GM18505 (cell line): Measurements from ENCODE around the gene DYSF.

Experiments
- ATAC-seq: cut with Tn5 transposase; IDR thresholded peaks from one replicate; pipeline ENCODE4 v1.9.1; 2021; ENCODE audit not compliant: unreplicated experiment
- POLR2A ChIP-seq: IDR thresholded peaks from 4 replicates; pipeline ENCODE4 v1.6.1; 2011; ENCODE audit warnings: borderline replicate concordance; ENCODE audit not compliant: insufficient read depth, insufficient read length; ENCODE audit errors: extremely low read depth

The DYSF gene

GRCh38 chr2:71566372-71566771, 113.0 kb downstream of the DYSF start:
- TF ChIP-seq POLR2A = no peak
- no peak for ATAC-seq

- ATAC-seq = no peak
- no peak for TF ChIP-seq POLR2A
Measured at GRCh38 chr2:71567625-71568024, 114.3 kb downstream of the DYSF start.

DNA sequence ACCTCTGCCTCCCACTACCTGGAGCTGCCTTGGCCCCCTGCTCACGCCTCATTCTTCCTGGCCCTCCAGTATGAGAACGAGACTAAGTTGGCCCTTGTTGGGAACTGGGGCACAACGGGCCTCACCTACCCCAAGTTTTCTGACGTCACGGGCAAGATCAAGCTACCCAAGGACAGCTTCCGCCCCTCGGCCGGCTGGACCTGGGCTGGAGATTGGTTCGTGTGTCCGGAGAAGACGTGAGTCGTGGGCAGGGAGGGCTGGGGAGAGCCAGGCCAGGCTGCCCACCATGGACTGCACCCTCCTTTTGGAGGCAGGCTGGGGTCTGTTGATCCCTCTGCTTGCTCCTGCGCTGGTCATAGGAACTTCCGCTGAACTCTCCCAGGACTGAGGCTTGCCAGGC, 114.7 kb downstream of the DYSF start:
- TF ChIP-seq POLR2A = no peak
- ATAC-seq = no peak

DNA sequence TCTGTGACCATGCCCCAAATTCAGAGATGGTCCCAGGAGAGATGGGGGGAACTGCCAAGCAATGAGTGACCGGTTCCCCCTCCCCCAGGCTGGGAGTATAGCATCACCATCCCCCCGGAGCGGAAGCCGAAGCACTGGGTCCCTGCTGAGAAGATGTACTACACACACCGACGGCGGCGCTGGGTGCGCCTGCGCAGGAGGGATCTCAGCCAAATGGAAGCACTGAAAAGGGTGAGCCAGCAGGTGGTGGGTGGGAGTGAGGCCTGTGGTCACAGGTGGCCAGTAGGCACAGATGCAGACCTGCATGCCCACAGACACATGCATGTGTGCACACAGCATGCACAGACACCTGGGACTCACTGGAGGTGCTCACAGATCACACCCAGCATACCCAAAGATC, 117.2 kb downstream of the DYSF start:
- ATAC-seq = no peak
- no peak for TF ChIP-seq POLR2A

GRCh38 chr2:71570951-71571460, 117.6 kb downstream of the DYSF start:
- TF ChIP-seq POLR2A = no peak
- ATAC-seq = no peak

GRCh38 chr2:71571945-71572344, 118.6 kb downstream of the DYSF start:
- TF ChIP-seq POLR2A = no peak
- no peak for ATAC-seq

DNA sequence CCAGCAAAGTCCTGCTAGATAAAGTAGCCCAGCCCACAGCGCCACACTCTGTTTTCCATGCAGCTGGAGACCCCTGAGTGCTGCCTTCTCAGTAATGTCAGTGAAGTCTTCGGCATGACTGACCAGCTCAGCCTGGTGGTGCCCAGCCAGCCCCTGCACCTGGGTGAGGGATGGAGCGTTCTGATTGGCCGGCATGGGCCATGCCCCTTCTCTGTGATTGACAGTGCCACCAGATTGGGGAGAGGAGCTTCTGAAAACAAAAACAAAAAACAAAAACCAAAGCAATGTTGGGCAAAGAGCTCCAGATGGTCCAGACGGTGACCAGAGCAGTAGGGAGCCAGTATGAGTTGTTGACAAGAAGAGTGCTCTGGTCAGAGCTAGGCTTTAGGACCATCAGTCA, 122.6 kb downstream of the DYSF start:
- TF ChIP-seq POLR2A = no peak
- ATAC-seq = no peak

DNA sequence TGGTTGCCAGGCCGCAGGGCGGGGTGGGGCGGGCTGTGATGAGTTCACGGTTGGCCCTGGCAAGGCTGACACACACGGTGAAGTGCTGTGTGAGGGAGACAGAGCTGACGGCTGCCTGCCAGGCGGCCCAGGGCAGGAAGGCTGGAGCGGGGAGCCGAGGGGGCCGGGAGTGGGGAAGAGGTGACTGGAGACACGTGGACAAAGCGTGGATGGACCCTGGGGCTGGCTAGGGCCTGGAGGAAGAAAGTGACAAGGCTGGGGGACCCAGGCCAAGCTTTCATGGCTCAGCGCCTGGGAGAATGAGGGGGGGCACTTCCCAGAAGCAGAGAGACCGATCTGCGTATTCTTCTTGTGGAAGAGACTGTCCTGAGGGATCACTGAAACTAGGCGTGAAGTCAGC, 123.2 kb downstream of the DYSF start:
- ATAC-seq = no peak
- TF ChIP-seq POLR2A = no peak

DNA sequence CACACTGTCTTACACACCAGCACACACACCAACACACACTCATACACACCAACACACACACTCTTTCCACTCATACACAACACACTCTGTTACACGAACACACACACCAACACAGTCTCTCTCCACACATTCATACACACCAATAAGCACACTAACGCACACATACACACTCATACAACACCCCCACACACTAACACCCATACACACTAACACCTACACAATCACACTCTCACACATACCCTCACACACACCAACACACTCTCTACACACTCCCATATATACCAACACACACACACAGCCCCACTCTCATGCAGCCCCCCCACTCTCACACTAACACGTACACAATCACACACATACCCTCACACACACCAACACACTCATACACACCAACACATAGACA, 123.8 kb downstream of the DYSF start:
- ATAC-seq = no peak
- no peak for TF ChIP-seq POLR2A

GRCh38 chr2:71578767-71579342, 125.5 kb downstream of the DYSF start:
- no peak for ATAC-seq
- no peak for TF ChIP-seq POLR2A

- no peak for ATAC-seq
- no peak for TF ChIP-seq POLR2A
Measured at GRCh38 chr2:71581026-71581425, 127.7 kb downstream of the DYSF start.

- TF ChIP-seq POLR2A = no peak
- no peak for ATAC-seq
Measured at GRCh38 chr2:71583876-71584275, 130.5 kb downstream of the DYSF start.

GRCh38 chr2:71586471-71586870, 133.1 kb downstream of the DYSF start:
- TF ChIP-seq POLR2A = no peak
- no peak for ATAC-seq

DNA sequence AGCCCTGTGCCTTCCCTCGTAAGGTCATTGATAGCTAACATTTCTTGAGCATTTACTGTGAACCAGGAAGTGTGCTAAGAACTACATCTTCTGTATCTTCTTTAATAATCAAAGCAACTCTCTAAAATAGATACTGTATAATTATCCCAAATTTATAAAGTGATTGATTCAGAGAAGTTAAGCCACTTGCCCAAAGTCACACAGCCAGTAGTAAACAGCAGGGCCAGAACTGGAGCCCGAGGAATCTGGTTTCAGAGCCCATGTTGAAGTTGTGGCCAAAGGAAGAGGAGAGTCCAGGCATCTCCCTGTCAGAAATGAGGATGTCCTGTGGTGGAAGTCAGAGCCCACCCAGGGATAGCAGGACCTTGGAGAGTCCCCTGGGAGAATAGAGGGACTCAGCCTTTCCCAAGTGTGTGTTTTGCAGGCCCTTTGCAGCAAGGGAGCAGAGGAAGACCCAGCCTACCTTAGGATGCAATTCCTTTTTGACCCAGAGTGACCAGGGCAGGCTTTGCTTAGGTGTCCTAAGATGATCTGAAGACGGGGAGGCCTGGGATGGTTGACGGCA, 134.2 kb downstream of the DYSF start:
- no peak for TF ChIP-seq POLR2A
- ATAC-seq = no peak

GRCh38 chr2:71588497-71589170, 135.3 kb downstream of the DYSF start:
- ATAC-seq = no peak
- no peak for TF ChIP-seq POLR2A

DNA sequence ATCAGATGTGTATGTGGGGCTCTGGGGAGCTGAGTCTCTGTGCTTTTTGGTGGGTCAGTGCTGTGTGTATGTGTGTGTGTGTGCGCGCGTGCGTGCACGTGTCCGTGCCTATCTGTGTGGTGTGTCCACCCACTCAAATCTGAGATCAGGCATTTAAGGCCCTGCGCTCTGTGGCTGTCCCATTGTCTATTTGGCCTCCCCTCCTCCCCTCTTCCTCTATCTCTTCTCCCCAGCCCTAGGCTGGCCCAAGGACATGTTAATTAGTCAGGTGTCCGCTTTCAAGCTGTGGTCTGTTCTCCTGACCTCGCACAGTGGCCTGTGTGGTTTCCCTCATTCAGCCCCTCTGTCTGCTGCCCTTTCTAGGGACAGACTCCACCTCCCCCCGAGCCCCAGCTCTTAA, 136.4 kb downstream of the DYSF start:
- ATAC-seq = no peak
- TF ChIP-seq POLR2A = no peak
